NCI-H2107 (cell line): ENCODE results near the gene CDH5.
"Not testable (repeated sequence)": the region's sequence is repeated elsewhere in the genome, so short reads cannot be mapped to it uniquely, and the experiment has no call there.

ENCODE experiments used
- DNase-seq: peaks from one replicate; lab custom pipeline; 2025; lab: John Stamatoyannopoulos, UW

The CDH5 gene, protein sequence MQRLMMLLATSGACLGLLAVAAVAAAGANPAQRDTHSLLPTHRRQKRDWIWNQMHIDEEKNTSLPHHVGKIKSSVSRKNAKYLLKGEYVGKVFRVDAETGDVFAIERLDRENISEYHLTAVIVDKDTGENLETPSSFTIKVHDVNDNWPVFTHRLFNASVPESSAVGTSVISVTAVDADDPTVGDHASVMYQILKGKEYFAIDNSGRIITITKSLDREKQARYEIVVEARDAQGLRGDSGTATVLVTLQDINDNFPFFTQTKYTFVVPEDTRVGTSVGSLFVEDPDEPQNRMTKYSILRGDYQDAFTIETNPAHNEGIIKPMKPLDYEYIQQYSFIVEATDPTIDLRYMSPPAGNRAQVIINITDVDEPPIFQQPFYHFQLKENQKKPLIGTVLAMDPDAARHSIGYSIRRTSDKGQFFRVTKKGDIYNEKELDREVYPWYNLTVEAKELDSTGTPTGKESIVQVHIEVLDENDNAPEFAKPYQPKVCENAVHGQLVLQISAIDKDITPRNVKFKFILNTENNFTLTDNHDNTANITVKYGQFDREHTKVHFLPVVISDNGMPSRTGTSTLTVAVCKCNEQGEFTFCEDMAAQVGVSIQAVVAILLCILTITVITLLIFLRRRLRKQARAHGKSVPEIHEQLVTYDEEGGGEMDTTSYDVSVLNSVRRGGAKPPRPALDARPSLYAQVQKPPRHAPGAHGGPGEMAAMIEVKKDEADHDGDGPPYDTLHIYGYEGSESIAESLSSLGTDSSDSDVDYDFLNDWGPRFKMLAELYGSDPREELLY

GRCh38 chr16:66366433-66367299 lies at the start of gene CDH5:
Gene CDH5, plus strand, starts transcription at chr16:66366691. Its CDS starts 12,647 bp downstream, at chr16:66379338.
- DNase-seq, result no peak

DNA sequence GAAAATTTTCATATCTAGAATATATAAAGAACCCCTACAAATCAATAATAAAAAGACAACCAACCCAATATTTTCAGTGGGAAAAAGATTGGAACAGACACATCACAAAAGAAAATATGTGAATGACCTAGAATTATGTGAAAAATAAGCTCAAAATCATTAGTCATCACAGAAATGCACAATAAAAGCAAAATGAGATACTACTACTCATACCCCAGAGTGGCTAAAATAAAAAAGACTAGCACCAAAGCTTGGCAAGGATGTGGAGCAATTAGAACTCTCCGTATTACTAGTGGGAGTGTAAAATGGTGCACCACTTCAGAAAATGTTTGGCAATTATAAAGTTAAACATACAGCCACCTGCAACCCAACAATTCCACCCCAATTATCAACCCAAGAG lies 48.0 kb upstream of the CDH5 start:
- DNase-seq, result no peak

GRCh38 chr16:66320774-66321173 lies 45.7 kb upstream of the CDH5 start:
- no peak for DNase-seq

GRCh38 chr16:66322174-66322573 lies 44.3 kb upstream of the CDH5 start:
- DNase-seq, result no peak

GRCh38 chr16:66324815-66325515 lies 41.5 kb upstream of the CDH5 start:
- no peak for DNase-seq

DNA sequence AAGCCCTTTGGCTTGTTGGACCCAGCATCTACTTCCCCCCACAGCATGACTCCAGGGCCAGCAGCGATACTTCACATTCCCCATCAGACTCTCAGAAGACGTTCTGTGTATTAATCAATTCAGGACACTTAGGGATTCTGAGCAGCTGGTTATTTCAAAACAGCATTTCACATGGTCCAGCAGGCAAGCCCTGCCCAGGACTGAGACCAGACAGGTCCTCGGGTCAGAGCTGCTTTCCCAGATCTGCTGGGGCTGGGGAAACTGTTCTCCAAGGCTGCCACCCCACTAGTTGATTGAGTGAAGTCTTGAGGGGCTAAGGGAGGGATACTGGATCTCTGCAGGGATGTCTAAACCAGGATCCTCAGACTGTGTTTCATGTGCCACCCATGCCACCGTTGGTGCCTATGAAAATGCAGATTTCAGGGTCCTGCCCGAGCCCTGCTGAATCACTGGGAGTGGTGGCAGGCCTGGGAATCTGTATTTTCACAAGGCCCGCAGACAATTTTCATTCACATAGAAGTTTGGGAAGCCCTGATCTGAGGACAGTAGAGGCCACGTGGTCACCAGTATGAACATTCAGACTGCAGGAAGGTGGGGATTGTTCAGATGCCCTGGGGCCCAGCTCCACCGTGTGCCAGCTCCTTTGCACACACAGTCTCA lies 40.6 kb upstream of the CDH5 start:
- no peak for DNase-seq

GRCh38 chr16:66326991-66327513 lies 39.4 kb upstream of the CDH5 start:
- DNase-seq, result peak; percentile 37

DNA sequence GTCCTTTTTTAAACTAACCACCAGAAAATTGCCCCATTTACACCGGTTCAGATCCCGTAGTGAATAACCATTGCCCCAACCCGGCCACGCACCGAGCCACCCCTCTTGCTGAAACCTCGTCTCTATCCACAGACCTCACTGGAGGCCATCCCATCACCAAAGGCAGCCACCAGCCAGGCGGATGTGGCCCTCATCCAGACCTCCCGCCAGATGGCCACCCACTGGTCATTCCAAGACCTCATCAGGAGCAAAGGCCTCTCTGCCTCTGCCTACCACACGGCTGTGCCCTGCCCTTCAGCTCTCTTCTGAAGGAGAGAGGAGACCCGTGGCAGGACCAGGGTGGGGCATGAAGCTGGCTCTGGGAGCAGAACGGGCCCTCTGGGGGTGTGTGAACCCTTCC lies 38.2 kb upstream of the CDH5 start:
- no peak for DNase-seq

DNA sequence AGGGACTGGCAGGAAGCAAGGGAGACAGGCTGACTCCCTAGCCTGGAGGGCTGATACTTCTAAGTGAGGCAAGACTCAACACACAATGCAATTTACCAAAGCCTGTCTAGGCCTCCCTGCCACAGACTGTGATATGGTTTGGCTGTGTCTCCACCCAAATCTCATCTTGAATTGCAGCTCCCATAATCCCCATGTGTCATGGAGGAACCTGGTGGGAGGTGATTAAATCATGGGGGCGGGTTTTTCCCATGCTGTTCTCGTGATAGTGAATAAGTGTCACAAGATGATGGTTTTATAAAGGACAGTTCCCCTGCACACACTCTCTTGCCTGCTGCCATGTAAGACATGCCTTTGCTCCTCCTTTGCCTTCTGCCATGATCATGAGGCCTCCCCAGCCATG lies 35.0 kb upstream of the CDH5 start:
- DNase-seq, result not testable (repeated sequence)

GRCh38 chr16:66332634-66333610 lies 33.6 kb upstream of the CDH5 start:
- no peak for DNase-seq

- no peak for DNase-seq
Measured at GRCh38 chr16:66334853-66335574, 31.5 kb upstream of the CDH5 start.

- DNase-seq, result peak; percentile 88
Measured at GRCh38 chr16:66335704-66336329, 30.7 kb upstream of the CDH5 start.

GRCh38 chr16:66337463-66338188 lies 28.9 kb upstream of the CDH5 start:
- DNase-seq, result no peak

- no peak for DNase-seq
Measured at GRCh38 chr16:66342294-66342900, 24.1 kb upstream of the CDH5 start.

GRCh38 chr16:66344533-66345145 lies 21.9 kb upstream of the CDH5 start:
- DNase-seq, result no peak

GRCh38 chr16:66346221-66346620 lies 20.3 kb upstream of the CDH5 start:
- no peak for DNase-seq

DNA sequence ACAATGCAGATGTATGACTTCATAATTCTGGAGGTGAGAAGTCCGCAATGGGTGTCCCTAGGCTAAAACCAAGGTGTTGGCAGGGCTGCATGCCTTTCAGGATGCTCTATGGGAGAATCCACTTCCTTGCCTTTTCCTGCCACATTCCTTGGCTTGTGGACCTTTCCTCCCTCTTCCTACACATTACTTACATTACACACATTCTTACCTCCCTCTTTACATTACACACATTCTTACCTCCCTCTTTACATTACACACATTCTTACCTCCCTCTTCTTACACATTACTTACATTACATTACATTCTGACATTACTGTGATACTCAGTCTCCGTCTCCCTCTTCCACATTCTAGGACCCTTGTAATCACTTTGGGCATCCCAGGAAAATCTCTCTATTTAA lies 14.2 kb upstream of the CDH5 start:
- no peak for DNase-seq
